Psoas muscle (tissue), 8 donors: ENCODE data around the gene PHF1. TPM values are rescaled to one million over a fixed set of nuclear protein-coding genes. Genes with fewer than 3 reads are reported as not detected.

Source experiments
- ATAC-seq, 4 donors: fragments of 200-7000 bp; cut with Tn5 transposase; one replicate each; pipeline ENCODE4 v1.9.1; 2020; ENCODE audit warnings: moderate library complexity in 3 of 4, mild to moderate bottlenecking in 2 of 4
- DNase-seq, 2 donors: peaks; one replicate each; pipeline ENCODE4 v3.0.0-alpha.2; 2020
- H3K27ac ChIP-seq: fragments of 200-600 bp; one replicate; pipeline ENCODE4 v1.8.0; 2022
- H3K27me3 ChIP-seq, 3 donors: fragments of 200-600 bp in 1 of 3; one replicate each; pipeline versions ENCODE4 v1.6.1 to v1.8.0; 2013 to 2022; ENCODE audit warnings: low read length in 2 of 3, mild to moderate bottlenecking in 2 of 3, moderate library complexity in 1 of 3; ENCODE audit not compliant: insufficient read depth in 3 of 3
- H3K36me3 ChIP-seq, 2 donors: fragments of 200-600 bp in 1 of 2; one replicate each; pipeline versions ENCODE4 v1.6.1 to v1.8.0; 2013 to 2022; ENCODE audit warnings: low read depth in 1 of 2, mild to moderate bottlenecking in 1 of 2, moderate library complexity in 1 of 2; ENCODE audit not compliant: insufficient read depth in 1 of 2
- H3K4me1 ChIP-seq: fragments of 200-600 bp; one replicate; pipeline ENCODE4 v1.8.0; 2022
- H3K4me3 ChIP-seq: fragments of 200-600 bp; one replicate; pipeline ENCODE4 v1.8.0; 2022; ENCODE audit warnings: mild to moderate bottlenecking
- H3K9me3 ChIP-seq: fragments of 200-600 bp; one replicate; pipeline ENCODE4 v1.8.0; 2022
- CTCF ChIP-seq: fragments of 200-600 bp; IDR thresholded peaks from one replicate; pipeline ENCODE4 v1.8.0; 2022; ENCODE audit warnings: antibody characterized with exemption
- WGBS, 3 donors: extraction: QIAGEN DNeasy Blood & Tissue Kit; methylation state at CpG; one replicate each; pipeline versions ENCODE4 v1.1.6 to v1.1.7; 2013; 5-methylcytosine and 5-hydroxymethylcytosine counted together
- intact Hi-C, 2 donors: fragments of 100-400 bp; cut with DNase I; formaldehyde crosslinking; loops; one replicate each; pipeline versions ENCODE4 v1.11.0 to v1.14.2; 2022
- polyA plus RNA-seq, 3 donors: library from polyadenylated mRNA; stranded (reverse); fragments of 200-250 nt; gene quantifications; one replicate each; pipeline ENCODE4 v1.2.3, GENCODE V29; 2013
- total RNA-seq, 4 donors: library from RNA; stranded (reverse); fragmentation: NEBNext Ultra II Directional in 2 of 4; extraction: Animal tissue kit (Norgen Biotek cat#: 25700) in 2 of 4; gene quantifications; one replicate each; pipeline versions ENCODE4 v1.2.1 to v1.2.4, GENCODE V29; 2021 to 2023
- donor health status: healthy with polysubstance abuse.
- donor health status: DM: no; HTN: no; CAD: no; lungs with moderate emphysema.
- donor health status: Bipolar disorder and iron deficiency.
- donor health status: healthy.
- donor health status: DM: yes; HTN: yes; CAD: no.
- donor health status: DM: no; HTN: no; CAD: no.
- donor health status: DM: no; HTN: no; CAD: no.
- donor health status: DM: yes; HTN: yes; CAD: no.

Gene PHF1
- total and polyA plus RNA-seq, 7 donors: 40.5 to 84.8 (median 57.5) TPM

GRCh38 chr6:33423777-33424176, 13.0 kb downstream of the PHF1 start:
- DNase-seq: no peak
- no peak for ATAC-seq
- TF ChIP-seq CTCF: no peak
- H3K4me3 ChIP-seq: no peak overlapping the region
- 88 to 98% (median 98%) methylated on average over 2 of the region's 2 CpGs for WGBS, 3 donors
- H3K36me3 ChIP-seq: no peaks in the 10 kb centered on the region
- H3K27me3 ChIP-seq: no peaks in the 10 kb centered on the region
- no peak overlapping the region for H3K27ac ChIP-seq
- H3K4me1 ChIP-seq: peaks cover 19% of the 10 kb centered on the region
- no peaks in the 10 kb centered on the region for H3K9me3 ChIP-seq
- intact Hi-C loops: no loop called here

- Histone ChIP-seq H3K27ac (peak overlapping the region; percentile 85), H3K36me3 (no peaks in the 10 kb centered on the region), H3K27me3 (no peaks in the 10 kb centered on the region), H3K4me1 (peaks cover 18% of the 10 kb centered on the region), H3K9me3 (no peaks in the 10 kb centered on the region), H3K4me3 (peak overlapping the region; percentile 73)
- 14 to 17% (median 14%) methylated on average over 12 of the region's 12 CpGs for WGBS, 3 donors
- intact Hi-C loops: loop anchor here in 1 of 2 donors (5.0 kb wide), 1 partner anchor 33 kb away; the partner anchor contains the start of gene KIFC1
- DNase-seq (no peak), ATAC-seq (peak in 2 of 4 donors; percentile 2)
- TF ChIP-seq CTCF: no peak
These were observed 14.2 kb downstream of the PHF1 start for GRCh38 chr6:33424855-33425667.

- Histone ChIP-seq H3K27ac (peak overlapping the region; percentile 85), H3K36me3 (no peaks in the 10 kb centered on the region), H3K9me3 (no peaks in the 10 kb centered on the region), H3K4me3 (peak overlapping the region; percentile 73), H3K4me1 (peaks cover 18% of the 10 kb centered on the region), H3K27me3 (no peaks in the 10 kb centered on the region)
- WGBS, 3 donors: 2 to 3% (median 2%) methylated on average over 37 to 43 of the region's 43 CpGs
- peak; percentile 52 for TF ChIP-seq CTCF
- DNase-seq (peak; percentile 88 to 93), ATAC-seq (peak; percentile 82 to 88 (median 84))
- intact Hi-C loops: loop anchor here in 1 of 2 donors (5.0 kb wide), 1 partner anchor 34 kb away; the partner anchor contains the start of gene KIFC1
These were observed 15.1 kb downstream of the PHF1 start for GRCh38 chr6:33425668-33426577.

- peak overlapping the region; percentile 73 for H3K4me3 ChIP-seq
- H3K27ac ChIP-seq: peak overlapping the region; percentile 85
- WGBS, 3 donors: 18 to 27% (median 21%) methylated on average over 12 of the region's 12 CpGs
- DNase-seq (no peak), ATAC-seq (no peak)
- TF ChIP-seq CTCF: no peak
- H3K36me3 ChIP-seq: no peaks in the 10 kb centered on the region
- no peaks in the 10 kb centered on the region for H3K27me3 ChIP-seq
- H3K4me1 ChIP-seq: peaks cover 18% of the 10 kb centered on the region
- intact Hi-C loops: loop anchor here in 1 of 2 donors (5.0 kb wide), 1 partner anchor 35 kb away; the partner anchor contains the start of gene KIFC1
- no peaks in the 10 kb centered on the region for H3K9me3 ChIP-seq
These were observed 16.0 kb downstream of the PHF1 start for GRCh38 chr6:33426590-33427511.
